PFSK-1 (cell line): ENCODE results near the gene PALM2AKAP2.

Source experiments
- POLR2AphosphoS5 ChIP-seq: IDR thresholded peaks from 2 replicates; pipeline ENCODE4 v1.6.1; 2012; ENCODE audit warnings: low read depth, mild to moderate bottlenecking, control low read depth, low read length, moderate library complexity
- TAF1 ChIP-seq: IDR thresholded peaks from 2 replicates; pipeline ENCODE4 v1.6.1; 2012; ENCODE audit warnings: low read length, control low read depth, borderline replicate concordance; ENCODE audit not compliant: insufficient read depth

DNA sequence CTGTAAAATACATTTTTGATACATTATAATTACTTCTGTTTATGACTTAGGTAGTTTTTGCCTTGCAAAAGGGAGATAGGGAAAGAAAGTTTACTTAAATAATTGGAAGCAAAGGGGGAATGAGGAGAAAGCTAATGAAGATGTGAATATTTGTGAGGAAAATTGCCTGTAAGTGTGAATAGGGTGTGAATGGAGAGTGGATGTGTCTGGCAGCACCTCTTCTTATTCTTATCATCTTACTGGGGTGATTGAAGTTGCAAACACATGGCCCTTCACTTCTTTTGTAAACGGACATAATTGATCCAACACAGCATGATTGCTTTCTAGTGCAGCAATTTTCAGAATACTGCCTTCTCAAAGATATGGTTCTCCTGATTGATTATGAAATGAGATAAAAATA, 46.6 kb downstream of the PALM2AKAP2 start:
- no peak for TF ChIP-seq TAF1
- no peak for TF ChIP-seq POLR2AphosphoS5
